ENCODE results near the gene CELF4.

Gene CELF4

GRCh38 chr18:37473195-37473840 is 92.3 kb downstream of the CELF4 start:
- no peak for DNase-seq

- DNase-seq: no peak
These were observed 94.0 kb downstream of the CELF4 start for GRCh38 chr18:37471637-37472036.

- DNase-seq: no peak
These were observed 94.6 kb downstream of the CELF4 start for GRCh38 chr18:37470986-37471385.

GRCh38 chr18:37467002-37467662 is 98.5 kb downstream of the CELF4 start:
- DNase-seq: no peak

GRCh38 chr18:37465958-37466357 is 99.6 kb downstream of the CELF4 start:
- no peak for DNase-seq

GRCh38 chr18:37464257-37464656 is 101.3 kb downstream of the CELF4 start:
- no peak for DNase-seq

GRCh38 chr18:37461329-37461728 is 104.3 kb downstream of the CELF4 start:
- DNase-seq: peak in 3 of 56 donors; percentile 13 to 45 (median 35)

- DNase-seq: no peak
These were observed 105.0 kb downstream of the CELF4 start for GRCh38 chr18:37460604-37461003.

GRCh38 chr18:37458697-37459096 is 106.9 kb downstream of the CELF4 start:
- DNase-seq: peak in 11 of 56 donors; percentile 12 to 63 (median 42)

GRCh38 chr18:37457753-37458152 is 107.8 kb downstream of the CELF4 start:
- DNase-seq: peak in 31 of 56 donors; percentile 2 to 78 (median 38)

- DNase-seq: no peak
These were observed 108.3 kb downstream of the CELF4 start for GRCh38 chr18:37457341-37457740.

- DNase-seq: peak in 3 of 56 donors; percentile 15 to 29 (median 24)
These were observed 108.7 kb downstream of the CELF4 start for GRCh38 chr18:37456873-37457272.

GRCh38 chr18:37456395-37456794 is 109.2 kb downstream of the CELF4 start:
- peak in 1 of 56 donors; percentile 11 for DNase-seq

GRCh38 chr18:37453752-37454151 is 111.8 kb downstream of the CELF4 start:
- DNase-seq: no peak

GRCh38 chr18:37452682-37453385 is 112.8 kb downstream of the CELF4 start:
- no peak for DNase-seq

GRCh38 chr18:37452015-37452414 is 113.6 kb downstream of the CELF4 start:
- DNase-seq: peak in 7 of 56 donors; percentile 6 to 41 (median 27)

GRCh38 chr18:37451239-37451825 is 114.3 kb downstream of the CELF4 start:
- no peak for DNase-seq

GRCh38 chr18:37450434-37451132 is 115.0 kb downstream of the CELF4 start:
- DNase-seq: peak in 14 of 56 donors; percentile 17 to 49 (median 28)

GRCh38 chr18:37449618-37450017 is 116.0 kb downstream of the CELF4 start:
- DNase-seq: no peak

- no peak for DNase-seq
These were observed 116.7 kb downstream of the CELF4 start for GRCh38 chr18:37448946-37449345.
